Naive thymus-derived CD8-positive, alpha-beta T cell (primary cell): ENCODE data around the gene VASN. TPM values are rescaled to one million over a fixed set of nuclear protein-coding genes. Genes with fewer than 3 reads are reported as not detected.

Source experiments
- ATAC-seq, 2 donors: fragments of 150-1000 bp; cut with Tn5 transposase in 1 of 2; sonication (Bioruptor Pico), chemical (Tn5 transposase) in 1 of 2; 1 replicate in 1 of 2; 2 replicates in 1 of 2; pipeline ENCODE4 v1.10.0; 2021; ENCODE audit warnings: mild to moderate bottlenecking in 2 of 2, moderate library complexity in 2 of 2
- POLR2A ChIA-PET: fragments of 350-600 bp; sonication (Branson Sonifier 250); formaldehyde crosslinking; loops from one replicate; lab custom pipeline; 2021; ENCODE audit warnings: antibody characterized with exemption; lab: Charles Lee
- DNase-seq, 10 donors: peaks; one replicate each; pipeline versions ENCODE4 v3.0.0 to v3.0.0-alpha.2; 2020 to 2022
- H3K27ac Mint-ChIP-seq, 10 donors: one replicate each; pipeline ENCODE4 v1.8.0; 2020 to 2022; ENCODE audit warnings: mild to moderate bottlenecking in 10 of 10, mixed read lengths in 10 of 10, moderate library complexity in 4 of 10, inconsistent platforms in 1 of 10
- H3K27me3 Mint-ChIP-seq, 5 donors: one replicate each; pipeline ENCODE4 v1.8.0; 2021 to 2022; ENCODE audit warnings: mixed read lengths in 5 of 5
- H3K36me3 Mint-ChIP-seq, 3 donors: one replicate each; pipeline ENCODE4 v1.8.0; 2020 to 2022; ENCODE audit warnings: mixed read lengths in 3 of 3, mild to moderate bottlenecking in 2 of 3, inconsistent platforms in 1 of 3
- H3K4me1 Mint-ChIP-seq, 4 donors: one replicate each; pipeline ENCODE4 v1.8.0; 2021 to 2022; ENCODE audit warnings: mixed read lengths in 4 of 4
- H3K4me3 Mint-ChIP-seq, 10 donors: one replicate each; pipeline ENCODE4 v1.8.0; 2020 to 2022; ENCODE audit warnings: mild to moderate bottlenecking in 10 of 10, mixed read lengths in 10 of 10, moderate library complexity in 6 of 10, inconsistent platforms in 1 of 10
- H3K9me3 Mint-ChIP-seq, 9 donors: one replicate each; pipeline ENCODE4 v1.8.0; 2020 to 2022; ENCODE audit warnings: mixed read lengths in 9 of 9, mild to moderate bottlenecking in 3 of 9, inconsistent platforms in 1 of 9, moderate library complexity in 1 of 9
- polyA plus RNA-seq, 3 donors: library from polyadenylated mRNA; unstranded; fragments of 300-500 nt; fragmentation: Illumina TruSeq; gene quantifications; one replicate each; pipeline ENCODE4 v1.2.3, GENCODE V29; 2021
- total RNA-seq, 8 experiments: library from RNA in 2 of 8; stranded (reverse) in 2 of 8; gene quantifications; one replicate each; pipeline ENCODE4 v1.2.3 and lab custom pipeline; 2021 to 2026

The VASN gene
- total and polyA plus RNA-seq, 5 experiments from 2014 or later, result 0.12 to 0.34 (median 0.30) TPM; not detected in 2

DNA sequence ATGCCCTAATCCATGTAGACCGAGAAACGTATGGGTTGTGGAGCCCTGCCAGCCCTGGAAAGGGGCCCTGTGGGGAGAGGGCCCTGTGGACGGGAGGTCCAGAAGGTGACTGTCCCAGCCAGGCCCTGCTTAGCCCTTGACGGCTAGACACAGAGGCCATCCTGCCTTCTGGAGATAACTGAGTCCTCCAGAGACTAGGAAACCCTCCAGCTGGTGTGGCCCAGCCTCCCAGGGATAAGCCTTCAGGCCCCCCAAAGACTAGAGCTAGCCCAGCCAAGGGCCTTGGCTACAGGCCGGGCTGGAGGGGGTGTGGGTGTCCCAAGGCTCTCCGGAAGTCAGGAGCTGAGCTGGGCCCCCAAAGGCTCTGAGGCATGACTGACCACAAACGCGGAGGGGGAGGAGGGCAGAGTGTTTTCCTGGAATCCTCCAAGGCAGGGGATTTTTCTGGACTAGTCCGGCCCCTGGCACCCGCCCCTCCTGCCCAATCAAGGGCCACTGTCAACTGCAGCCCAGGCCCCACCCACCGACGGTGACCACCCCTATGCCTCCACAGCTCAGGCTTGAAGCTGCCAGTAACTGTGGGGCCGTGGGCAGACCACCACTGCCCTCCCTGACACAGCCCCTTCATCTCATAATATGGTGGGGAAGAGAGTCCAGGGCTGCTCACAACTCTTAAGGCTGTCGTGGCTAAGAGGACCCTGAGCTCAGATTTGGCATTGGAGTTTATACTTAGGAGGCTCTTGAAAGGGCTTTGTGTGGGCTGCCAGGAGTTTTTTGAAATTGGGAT lies 885 bp upstream of the VASN start:
- no peak for DNase-seq
- H3K27ac Mint-ChIP-seq, result peak overlapping the region in 2 of 10 donors; percentile 66 to 72
- POLR2A ChIA-PET, result interaction anchor here (0.5 kb wide), 1 partner anchor 25 kb away, joined by 4 read pairs; no protein-coding TSS in a partner anchor
- H3K36me3 Mint-ChIP-seq, result peaks cover 0 to 10% (median 0%) of the 10 kb centered on the region in 3 donors
- H3K9me3 Mint-ChIP-seq, result no peaks in the 10 kb centered on the region
- H3K4me3 Mint-ChIP-seq, result peak overlapping the region in 2 of 10 donors; percentile 44 to 73
- no peak for ATAC-seq
- no peaks in the 10 kb centered on the region for H3K27me3 Mint-ChIP-seq
- H3K4me1 Mint-ChIP-seq, result peaks cover 10 to 35% (median 19%) of the 10 kb centered on the region in 4 donors

DNA sequence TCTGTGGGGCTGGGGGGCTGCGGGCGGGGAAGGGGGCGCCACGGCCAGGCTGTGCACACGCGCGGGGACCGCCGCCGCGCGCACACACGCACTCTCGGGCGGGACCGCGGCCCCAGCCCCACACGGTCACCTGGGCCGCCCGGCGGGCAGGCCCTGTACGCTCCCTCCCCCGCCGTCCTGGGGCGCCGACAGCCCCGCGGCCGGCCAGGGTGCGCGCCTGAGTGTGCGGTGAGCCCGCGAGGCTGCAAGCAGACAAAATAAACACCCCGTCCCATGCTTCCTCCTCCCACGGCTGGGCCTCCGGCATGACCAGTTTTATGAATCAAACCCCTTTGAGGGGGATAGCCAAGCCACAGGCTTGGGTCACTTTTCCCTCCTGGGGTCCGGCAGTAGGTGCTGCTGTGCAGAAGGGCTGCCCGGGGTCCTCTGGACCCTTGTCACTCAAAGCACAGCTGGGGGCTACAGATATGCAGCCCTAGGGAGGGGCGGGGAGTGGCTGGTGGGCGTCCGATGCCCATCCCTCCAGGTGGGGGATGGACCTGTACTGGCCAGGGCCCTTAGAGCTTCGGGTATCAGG lies 441 bp downstream of the VASN start:
- H3K36me3 Mint-ChIP-seq, result peaks cover 0 to 11% (median 0%) of the 10 kb centered on the region in 3 donors
- peaks cover 11 to 38% (median 21%) of the 10 kb centered on the region in 4 donors for H3K4me1 Mint-ChIP-seq
- peak overlapping the region; percentile 73 to 91 (median 83) for H3K4me3 Mint-ChIP-seq
- DNase-seq (peak in 2 of 10 donors; percentile 17 to 34), ATAC-seq (peak; percentile 58 to 65)
- no peaks in the 10 kb centered on the region for H3K9me3 Mint-ChIP-seq
- POLR2A ChIA-PET, result interaction anchor here (0.6 kb wide), 1 partner anchor 249 kb away, joined by 3 read pairs; no protein-coding TSS in a partner anchor
- no peaks in the 10 kb centered on the region for H3K27me3 Mint-ChIP-seq
- H3K27ac Mint-ChIP-seq, result peak overlapping the region in 7 of 10 donors; percentile 44 to 93 (median 85)

DNA sequence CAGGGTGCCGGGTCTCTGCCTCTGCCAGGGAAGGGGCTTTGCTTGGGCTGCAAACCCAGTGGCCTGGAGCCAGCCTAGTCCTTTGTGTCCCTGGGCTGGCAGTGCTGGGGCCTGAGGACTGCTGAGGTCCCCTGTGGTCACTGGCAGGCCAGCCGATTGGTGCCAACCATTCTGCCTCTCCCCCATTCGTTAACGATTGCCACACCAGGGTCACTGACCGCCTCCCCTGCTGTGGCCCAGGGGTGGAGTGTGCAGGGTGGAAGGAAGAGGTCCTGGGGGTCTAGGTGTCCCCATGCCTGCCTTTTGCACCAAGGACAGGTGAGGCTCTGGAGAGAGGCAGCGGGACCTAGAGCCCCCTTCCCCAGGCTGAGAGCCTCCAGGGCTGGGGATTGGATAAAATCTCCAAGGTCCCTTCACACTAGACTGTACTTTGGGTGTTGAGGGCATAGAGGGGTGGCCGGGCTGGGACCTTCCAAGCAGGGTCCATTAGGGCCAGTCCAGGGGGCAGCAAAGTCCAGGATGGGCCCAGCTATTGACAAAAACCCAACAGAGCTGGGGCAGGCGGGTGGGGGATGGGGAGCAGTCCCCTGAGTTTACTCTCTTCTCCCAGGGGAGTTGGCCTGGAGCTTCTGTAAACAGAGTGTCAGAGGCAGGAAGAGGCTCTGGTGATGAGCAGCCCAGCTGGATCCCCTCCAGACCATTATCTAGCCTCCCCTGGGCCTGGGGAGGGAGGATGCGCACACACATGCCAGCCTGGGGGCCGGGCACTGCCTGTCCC lies 1.1 kb downstream of the VASN start:
- H3K4me1 Mint-ChIP-seq, result peaks cover 6 to 34% (median 19%) of the 10 kb centered on the region in 4 donors
- no peak for DNase-seq
- peaks cover 0 to 4% (median 0%) of the 10 kb centered on the region in 3 donors for H3K36me3 Mint-ChIP-seq
- peak overlapping the region in 3 of 10 donors; percentile 29 to 93 (median 44) for H3K27ac Mint-ChIP-seq
- H3K4me3 Mint-ChIP-seq, result peak overlapping the region in 9 of 10 donors; percentile 22 to 91 (median 82)
- ATAC-seq, result no peak
- no peaks in the 10 kb centered on the region for H3K9me3 Mint-ChIP-seq
- H3K27me3 Mint-ChIP-seq, result no peaks in the 10 kb centered on the region
- POLR2A ChIA-PET, result interaction anchor here (0.6 to 1.2 kb wide), 3 partner anchors 27 to 250 kb away, joined by 3 read pairs; no protein-coding TSS in a partner anchor

DNA sequence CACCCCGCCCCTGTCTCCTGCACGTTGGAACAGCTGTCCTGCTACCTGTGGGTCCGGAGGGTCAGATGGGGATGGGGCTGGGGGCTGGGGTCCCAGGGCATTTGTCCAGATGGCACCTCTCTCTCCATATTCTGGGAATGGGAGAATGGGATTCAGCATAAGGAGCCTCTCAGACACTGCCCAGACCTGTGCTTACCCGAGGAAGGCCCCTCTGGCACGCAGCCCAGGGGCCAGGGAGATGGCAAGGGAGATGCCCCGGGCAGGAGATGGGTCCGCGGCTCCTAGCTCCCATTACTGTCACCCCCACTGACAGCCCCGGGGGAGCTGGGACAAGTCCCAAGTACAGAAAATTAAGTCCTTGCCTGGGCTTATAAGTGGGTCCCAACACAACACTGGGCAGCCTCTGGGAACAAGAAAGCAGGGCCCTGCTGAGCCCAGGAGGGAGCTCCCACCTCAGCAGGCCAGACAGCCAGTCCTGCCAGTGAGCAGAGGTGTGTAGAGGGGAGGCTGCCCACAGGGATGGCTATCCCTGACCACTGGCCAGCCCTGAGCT lies 1.8 kb downstream of the VASN start:
- no peaks in the 10 kb centered on the region for H3K9me3 Mint-ChIP-seq
- DNase-seq (no peak), ATAC-seq (no peak)
- H3K4me3 Mint-ChIP-seq, result no peak overlapping the region
- peaks cover 8 to 37% (median 21%) of the 10 kb centered on the region in 4 donors for H3K4me1 Mint-ChIP-seq
- POLR2A ChIA-PET, result interaction anchor here (0.8 to 1.2 kb wide), 2 partner anchors 27 to 41 kb away, joined by 3 read pairs; no protein-coding TSS in a partner anchor
- H3K27me3 Mint-ChIP-seq, result no peaks in the 10 kb centered on the region
- H3K27ac Mint-ChIP-seq, result peak overlapping the region in 1 of 10 donors; percentile 27
- H3K36me3 Mint-ChIP-seq, result peaks cover 0 to 4% (median 0%) of the 10 kb centered on the region in 3 donors

DNA sequence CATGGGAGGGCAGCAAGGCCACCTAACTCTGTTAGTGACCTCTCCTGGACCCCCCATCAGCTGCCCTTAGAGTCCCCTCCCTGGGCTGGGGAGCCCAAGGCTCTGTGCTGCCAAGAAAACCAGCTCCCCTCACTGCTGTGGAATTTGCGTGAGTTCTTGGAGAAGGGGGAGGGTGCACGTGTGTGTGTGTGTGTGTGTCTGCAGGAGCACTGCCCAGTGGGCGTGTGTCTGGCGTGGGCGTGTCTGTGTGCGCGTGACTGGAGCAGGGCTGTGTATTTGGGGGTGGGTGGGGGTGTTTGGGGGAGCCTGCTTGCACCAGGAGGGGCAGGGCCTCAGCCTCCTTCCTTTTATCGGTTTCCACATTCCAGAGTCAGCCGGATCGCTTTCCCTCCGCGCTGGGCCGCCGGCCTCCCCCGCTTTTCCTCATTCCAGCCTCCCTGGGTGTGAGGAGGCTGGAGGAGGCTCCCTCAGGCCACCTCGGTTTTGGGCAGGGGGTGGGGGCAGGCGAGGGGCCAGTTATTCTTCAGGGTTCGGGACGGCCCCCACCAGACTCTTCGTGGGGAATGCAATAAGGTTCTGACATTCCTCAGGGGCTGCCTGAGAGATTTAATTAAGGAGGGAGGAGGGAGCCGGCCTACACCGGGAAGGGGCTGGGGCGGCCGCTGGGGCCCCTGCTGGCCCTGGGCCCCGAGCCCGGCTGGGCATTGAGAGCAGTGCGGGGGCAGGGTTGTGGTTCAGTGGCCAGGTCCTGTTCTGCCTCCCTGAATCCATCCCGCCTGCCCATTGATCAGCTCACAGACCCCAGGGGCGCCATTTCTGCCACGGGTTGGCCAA lies 2.5 kb downstream of the VASN start:
- H3K4me3 Mint-ChIP-seq, result no peak overlapping the region
- H3K9me3 Mint-ChIP-seq, result no peaks in the 10 kb centered on the region
- POLR2A ChIA-PET, result interaction anchor here (0.8 to 1.2 kb wide), 2 partner anchors 26 to 40 kb away, joined by 3 read pairs; no protein-coding TSS in a partner anchor
- peak overlapping the region in 2 of 10 donors; percentile 46 to 49 for H3K27ac Mint-ChIP-seq
- ATAC-seq (no peak), DNase-seq (no peak)
- no peaks in the 10 kb centered on the region for H3K27me3 Mint-ChIP-seq
- peaks cover 0 to 4% (median 0%) of the 10 kb centered on the region in 3 donors for H3K36me3 Mint-ChIP-seq
- H3K4me1 Mint-ChIP-seq, result peaks cover 8 to 37% (median 21%) of the 10 kb centered on the region in 4 donors

DNA sequence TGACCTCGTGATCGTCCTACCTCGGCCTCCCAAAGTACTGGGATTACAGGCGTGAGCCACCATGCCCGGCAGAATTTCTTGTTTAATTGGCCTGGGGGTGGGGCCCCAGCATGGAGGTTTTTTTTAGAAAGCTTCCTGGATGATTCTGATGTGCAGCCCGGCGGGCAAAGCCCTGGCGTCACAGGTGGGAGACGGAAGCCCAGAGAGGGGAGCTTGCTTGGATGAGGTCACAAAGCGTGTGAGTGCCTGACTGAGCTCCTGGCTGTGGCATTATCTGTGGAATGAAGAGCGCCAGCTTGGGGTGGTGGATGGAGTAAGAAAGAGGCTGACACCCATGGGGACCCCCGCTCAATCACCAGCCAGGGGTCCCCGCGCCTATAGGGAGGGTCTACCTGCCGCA lies 4.1 kb downstream of the VASN start:
- POLR2A ChIA-PET, result interaction anchor here (1.3 kb wide), 1 partner anchor 40 kb away, joined by 4 read pairs; no protein-coding TSS in a partner anchor
- Mint-ChIP-seq H3K36me3 (peaks cover 0 to 6% (median 0%) of the 10 kb centered on the region in 3 donors), H3K27ac (peak overlapping the region in 2 of 10 donors; percentile 20 to 74), H3K4me1 (peaks cover 10 to 31% (median 21%) of the 10 kb centered on the region in 4 donors), H3K9me3 (no peaks in the 10 kb centered on the region), H3K4me3 (no peak overlapping the region), H3K27me3 (no peaks in the 10 kb centered on the region)
- DNase-seq (no peak), ATAC-seq (no peak)

DNA sequence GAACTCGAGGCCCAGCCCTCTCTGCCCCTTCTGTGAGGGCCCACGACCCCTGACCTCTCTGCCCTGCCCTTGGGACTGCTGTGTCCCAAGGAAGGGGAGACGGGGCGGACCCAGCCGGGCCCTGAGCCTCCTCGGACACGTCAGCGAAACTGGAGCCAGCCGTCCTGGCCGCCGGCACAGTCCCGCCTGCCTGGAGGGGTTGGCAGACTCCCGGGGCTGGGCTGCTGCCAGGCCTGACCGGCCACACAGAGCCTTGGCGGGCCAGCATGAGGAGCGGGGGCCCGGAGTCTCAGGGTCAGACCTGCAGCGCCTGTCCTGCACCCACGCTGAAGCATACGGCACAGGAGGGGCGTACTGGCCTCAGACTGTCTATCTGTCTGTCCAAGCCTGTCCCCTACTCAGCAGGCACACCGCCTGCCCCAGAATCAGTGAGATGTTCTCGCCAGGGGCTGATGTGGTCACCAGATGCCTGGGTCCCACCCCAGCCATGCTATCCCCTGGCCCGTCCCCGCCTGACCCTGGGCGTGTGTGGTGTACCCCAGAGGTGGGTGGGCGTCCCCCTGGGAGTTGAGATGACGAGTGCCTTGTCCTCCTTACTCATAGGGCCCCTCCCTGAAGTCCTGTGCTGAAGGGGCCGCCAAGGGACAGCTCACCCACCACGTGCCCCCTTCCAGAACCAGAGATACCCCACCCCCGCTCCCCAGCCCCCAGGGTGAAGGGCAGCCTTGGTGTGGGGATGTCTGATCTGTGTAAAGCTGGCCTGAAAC lies 4.7 kb downstream of the VASN start:
- POLR2A ChIA-PET, result interaction anchor here (0.6 kb wide), 1 partner anchor 112 kb away, joined by 4 read pairs; no protein-coding TSS in a partner anchor
- peaks cover 11 to 28% (median 21%) of the 10 kb centered on the region in 4 donors for H3K4me1 Mint-ChIP-seq
- no peak overlapping the region for H3K27ac Mint-ChIP-seq
- no peaks in the 10 kb centered on the region for H3K9me3 Mint-ChIP-seq
- peaks cover 0 to 6% (median 0%) of the 10 kb centered on the region in 3 donors for H3K36me3 Mint-ChIP-seq
- H3K27me3 Mint-ChIP-seq, result no peaks in the 10 kb centered on the region
- DNase-seq, result no peak
- no peak overlapping the region for H3K4me3 Mint-ChIP-seq
- ATAC-seq, result no peak

DNA sequence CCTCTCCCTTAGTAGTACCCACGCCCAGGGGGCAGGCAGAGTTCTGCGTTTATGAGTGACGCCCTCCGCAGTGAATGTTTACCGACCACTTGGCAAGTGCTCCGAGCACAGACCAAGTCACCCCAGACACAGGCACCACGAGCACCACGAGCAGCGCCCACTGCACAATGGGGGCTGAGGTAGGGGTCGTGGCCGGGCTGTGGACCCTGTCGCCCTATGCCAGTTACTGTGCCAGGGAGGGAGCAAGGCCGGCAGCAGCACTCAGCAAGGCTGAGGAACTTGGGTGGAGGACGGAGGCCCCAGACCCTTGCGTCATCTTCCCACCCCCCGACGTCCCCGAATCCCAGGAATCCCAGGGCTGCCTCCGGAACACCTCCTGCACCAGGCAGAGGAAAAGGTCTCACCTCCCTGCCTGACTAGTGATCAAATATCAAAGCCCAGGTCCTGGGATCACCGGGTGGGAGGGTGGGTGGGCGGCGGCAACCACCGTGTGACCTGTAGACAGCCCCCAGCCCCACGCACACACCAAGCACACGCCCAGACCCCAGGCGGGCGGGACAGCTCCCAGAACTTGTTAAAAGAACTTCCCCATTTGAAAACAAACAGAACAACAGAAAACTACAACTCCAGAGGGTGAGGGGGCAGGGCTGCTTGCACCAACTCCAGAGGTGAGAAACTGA lies 5.4 kb downstream of the VASN start:
- Mint-ChIP-seq H3K4me3 (peak overlapping the region in 1 of 10 donors; percentile 18), H3K4me1 (peaks cover 11 to 26% (median 21%) of the 10 kb centered on the region in 4 donors), H3K27me3 (no peaks in the 10 kb centered on the region), H3K36me3 (peaks cover 0 to 6% (median 0%) of the 10 kb centered on the region in 3 donors), H3K27ac (peak overlapping the region in 3 of 10 donors; percentile 5 to 63 (median 21)), H3K9me3 (no peaks in the 10 kb centered on the region)
- DNase-seq (no peak), ATAC-seq (no peak)
- POLR2A ChIA-PET, result interaction anchor here (0.7 kb wide), 1 partner anchor 21 kb away, joined by 3 read pairs; no protein-coding TSS in a partner anchor

DNA sequence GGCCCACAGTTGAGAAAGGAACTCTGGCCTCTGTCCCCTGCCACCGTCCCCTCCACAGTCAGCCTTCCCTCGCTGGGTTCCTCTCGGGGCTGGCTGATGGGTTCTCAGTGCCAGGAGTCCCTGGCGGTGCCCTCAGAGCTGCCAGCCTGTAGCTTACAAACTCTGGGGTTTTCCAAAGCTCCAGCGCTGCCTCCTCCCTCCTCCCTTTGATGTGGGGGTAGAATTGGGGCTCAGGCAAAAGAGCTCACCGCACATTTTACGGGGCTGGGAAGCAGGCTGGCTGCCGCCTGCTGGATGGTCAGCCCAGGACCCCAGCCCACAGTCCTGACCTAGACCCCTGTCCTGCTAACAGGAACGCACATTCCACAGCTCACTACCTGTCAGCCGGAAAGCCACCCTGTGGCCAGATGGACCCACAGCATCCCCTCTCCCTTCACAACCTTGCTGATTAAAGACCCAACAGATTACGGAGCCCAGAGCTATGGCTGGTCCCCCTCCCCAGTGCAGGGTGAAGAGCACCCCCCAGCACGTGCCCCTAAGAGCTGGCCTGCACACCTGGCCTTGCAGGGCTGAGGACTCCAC lies 6.0 kb downstream of the VASN start:
- Mint-ChIP-seq H3K36me3 (peaks cover 0 to 6% (median 0%) of the 10 kb centered on the region in 3 donors), H3K27ac (peak overlapping the region in 4 of 10 donors; percentile 37 to 80 (median 55)), H3K9me3 (no peaks in the 10 kb centered on the region), H3K4me3 (no peak overlapping the region), H3K27me3 (no peaks in the 10 kb centered on the region), H3K4me1 (peaks cover 11 to 20% (median 15%) of the 10 kb centered on the region in 4 donors)
- no peak for ATAC-seq
- POLR2A ChIA-PET, result interaction anchor here (0.7 kb wide), 1 partner anchor 22 kb away, joined by 3 read pairs; no protein-coding TSS in a partner anchor
- no peak for DNase-seq
